ENCODE results near the gene NFAM1.

DNA sequence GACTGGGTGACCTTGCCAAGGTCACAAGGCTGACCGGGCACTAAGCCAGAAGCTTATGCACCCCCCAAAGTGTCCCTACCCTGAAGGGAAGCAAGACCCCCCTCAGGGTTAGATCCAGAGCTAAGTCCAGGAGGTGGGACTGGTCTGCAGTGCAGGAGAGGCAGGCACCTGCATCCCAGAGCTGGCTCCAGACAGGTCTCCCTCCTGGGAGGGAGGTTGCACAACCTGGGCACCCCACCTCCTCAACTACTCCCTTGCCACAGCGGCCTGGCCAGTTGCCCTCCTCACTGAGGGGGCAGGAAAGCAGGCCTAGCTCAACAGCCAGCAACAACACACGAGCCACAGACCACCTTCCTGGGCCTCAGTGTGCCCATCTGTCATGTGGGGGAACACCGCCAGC lies 86.7 kb downstream of the NFAM1 start:
- TF ChIP-seq, protein P1, sequence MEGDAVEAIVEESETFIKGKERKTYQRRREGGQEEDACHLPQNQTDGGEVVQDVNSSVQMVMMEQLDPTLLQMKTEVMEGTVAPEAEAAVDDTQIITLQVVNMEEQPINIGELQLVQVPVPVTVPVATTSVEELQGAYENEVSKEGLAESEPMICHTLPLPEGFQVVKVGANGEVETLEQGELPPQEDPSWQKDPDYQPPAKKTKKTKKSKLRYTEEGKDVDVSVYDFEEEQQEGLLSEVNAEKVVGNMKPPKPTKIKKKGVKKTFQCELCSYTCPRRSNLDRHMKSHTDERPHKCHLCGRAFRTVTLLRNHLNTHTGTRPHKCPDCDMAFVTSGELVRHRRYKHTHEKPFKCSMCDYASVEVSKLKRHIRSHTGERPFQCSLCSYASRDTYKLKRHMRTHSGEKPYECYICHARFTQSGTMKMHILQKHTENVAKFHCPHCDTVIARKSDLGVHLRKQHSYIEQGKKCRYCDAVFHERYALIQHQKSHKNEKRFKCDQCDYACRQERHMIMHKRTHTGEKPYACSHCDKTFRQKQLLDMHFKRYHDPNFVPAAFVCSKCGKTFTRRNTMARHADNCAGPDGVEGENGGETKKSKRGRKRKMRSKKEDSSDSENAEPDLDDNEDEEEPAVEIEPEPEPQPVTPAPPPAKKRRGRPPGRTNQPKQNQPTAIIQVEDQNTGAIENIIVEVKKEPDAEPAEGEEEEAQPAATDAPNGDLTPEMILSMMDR (conservative IDR thresholded peaks at IDR 0.05; ENCODE audit: low read depth in 2 of 2) = no peak
- TF ChIP-seq POLR2AphosphoS5 (IDR thresholded peaks at IDR 0.05; ENCODE audit: low read depth) = no peak
- TF ChIP-seq, protein P2, sequence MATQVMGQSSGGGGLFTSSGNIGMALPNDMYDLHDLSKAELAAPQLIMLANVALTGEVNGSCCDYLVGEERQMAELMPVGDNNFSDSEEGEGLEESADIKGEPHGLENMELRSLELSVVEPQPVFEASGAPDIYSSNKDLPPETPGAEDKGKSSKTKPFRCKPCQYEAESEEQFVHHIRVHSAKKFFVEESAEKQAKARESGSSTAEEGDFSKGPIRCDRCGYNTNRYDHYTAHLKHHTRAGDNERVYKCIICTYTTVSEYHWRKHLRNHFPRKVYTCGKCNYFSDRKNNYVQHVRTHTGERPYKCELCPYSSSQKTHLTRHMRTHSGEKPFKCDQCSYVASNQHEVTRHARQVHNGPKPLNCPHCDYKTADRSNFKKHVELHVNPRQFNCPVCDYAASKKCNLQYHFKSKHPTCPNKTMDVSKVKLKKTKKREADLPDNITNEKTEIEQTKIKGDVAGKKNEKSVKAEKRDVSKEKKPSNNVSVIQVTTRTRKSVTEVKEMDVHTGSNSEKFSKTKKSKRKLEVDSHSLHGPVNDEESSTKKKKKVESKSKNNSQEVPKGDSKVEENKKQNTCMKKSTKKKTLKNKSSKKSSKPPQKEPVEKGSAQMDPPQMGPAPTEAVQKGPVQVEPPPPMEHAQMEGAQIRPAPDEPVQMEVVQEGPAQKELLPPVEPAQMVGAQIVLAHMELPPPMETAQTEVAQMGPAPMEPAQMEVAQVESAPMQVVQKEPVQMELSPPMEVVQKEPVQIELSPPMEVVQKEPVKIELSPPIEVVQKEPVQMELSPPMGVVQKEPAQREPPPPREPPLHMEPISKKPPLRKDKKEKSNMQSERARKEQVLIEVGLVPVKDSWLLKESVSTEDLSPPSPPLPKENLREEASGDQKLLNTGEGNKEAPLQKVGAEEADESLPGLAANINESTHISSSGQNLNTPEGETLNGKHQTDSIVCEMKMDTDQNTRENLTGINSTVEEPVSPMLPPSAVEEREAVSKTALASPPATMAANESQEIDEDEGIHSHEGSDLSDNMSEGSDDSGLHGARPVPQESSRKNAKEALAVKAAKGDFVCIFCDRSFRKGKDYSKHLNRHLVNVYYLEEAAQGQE (IDR thresholded peaks at IDR 0.05; ENCODE audit: unreplicated experiment) = no peak
- TF ChIP-seq EZH2phosphoT487 (IDR thresholded peaks at IDR 0.05; ENCODE audit: unreplicated experiment) = no peak
- TF ChIP-seq CREB1 (CRISPR knock-in tag; IDR thresholded peaks at IDR 0.05; ENCODE audit: low read depth) = no peak

Measured in GM23338 (cell line).